B cell (primary cell): ENCODE data around the gene DNAJC7.

Experiments used
- CTCF ChIP-seq: fragments of 200-600 bp; IDR thresholded peaks from one replicate; pipeline ENCODE4 v1.8.0; 2022; ENCODE audit warnings: antibody characterized with exemption, mild to moderate bottlenecking
- EZH2 ChIP-seq: IDR thresholded peaks from 2 replicates; pipeline ENCODE4 v1.6.1; 2012; ENCODE audit warnings: borderline replicate concordance, low read depth, mild to moderate bottlenecking, moderate library complexity, low read length; ENCODE audit not compliant: insufficient read depth, poor library complexity, severe bottlenecking

DNA sequence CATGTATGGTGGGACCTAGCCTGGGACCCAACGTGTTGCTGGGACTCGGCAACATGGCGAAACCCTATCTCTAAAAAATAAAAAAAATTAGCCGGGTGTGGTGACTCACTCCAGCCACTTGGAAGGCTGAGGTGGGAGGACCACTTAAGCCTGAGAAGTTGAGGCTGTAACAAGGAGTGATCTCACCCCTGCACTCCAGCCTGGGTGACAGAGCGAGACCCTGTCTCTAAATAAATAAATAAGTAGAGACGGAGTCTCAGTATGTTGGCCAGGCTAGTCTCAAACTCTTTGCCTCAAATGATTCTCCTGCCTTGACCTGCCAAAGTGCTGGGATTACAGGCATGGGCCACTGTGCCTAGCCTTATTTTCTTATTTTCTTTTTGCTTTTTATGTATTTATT lies 60.7 kb downstream of the DNAJC7 start:
- no peak for TF ChIP-seq CTCF
- TF ChIP-seq EZH2, result no peak
